Smooth muscle cell of the brain vasculature (primary cell): ENCODE data around the gene HOXB7.

Source experiments
- DNase-seq: peaks from one replicate; pipeline ENCODE4 v3.0.0-alpha.2; 2012; ENCODE audit warnings: low read depth, low spot score

Gene HOXB7

DNA sequence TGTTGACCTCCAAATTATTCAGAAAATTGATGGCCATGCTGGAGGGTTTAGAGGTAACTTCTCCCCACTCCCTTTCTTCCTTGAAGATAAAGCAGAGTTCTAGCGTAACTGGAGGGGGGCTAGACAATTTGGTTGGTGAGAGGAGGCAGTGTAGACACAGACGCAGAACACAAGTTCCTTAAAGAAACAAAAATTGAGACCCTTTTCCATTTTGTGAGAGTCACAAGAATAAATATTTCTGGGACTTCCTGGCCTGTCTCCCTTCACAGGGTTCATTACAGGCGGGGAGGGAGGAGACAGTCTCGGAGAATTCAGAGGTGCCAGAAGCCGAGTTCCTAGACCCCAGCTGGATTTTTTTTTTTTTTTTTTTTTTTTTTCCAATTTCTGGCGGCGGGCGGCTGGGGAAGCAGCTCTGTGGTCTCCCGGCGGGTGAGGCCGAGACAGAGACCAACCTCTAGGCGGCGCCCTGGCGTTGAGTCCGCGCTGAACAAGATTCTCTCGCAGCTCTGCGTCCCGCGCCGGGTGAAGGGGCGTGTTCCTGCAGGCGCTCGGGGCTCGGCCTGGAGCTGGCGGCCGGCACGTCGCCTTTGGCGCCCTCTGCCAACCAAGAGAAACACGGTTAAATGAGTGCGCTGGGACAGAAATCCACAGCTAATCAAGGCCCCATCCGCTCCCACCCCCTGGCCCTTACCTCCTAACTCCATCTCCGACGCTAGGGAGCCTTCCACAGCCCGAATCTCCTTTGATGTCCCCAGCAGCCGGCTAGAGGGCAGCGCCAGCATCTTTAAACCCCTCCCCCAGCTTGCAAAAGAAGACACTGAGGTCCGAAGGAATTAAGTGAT is 25.6 kb upstream of the HOXB7 start:
- no peak for DNase-seq

DNA sequence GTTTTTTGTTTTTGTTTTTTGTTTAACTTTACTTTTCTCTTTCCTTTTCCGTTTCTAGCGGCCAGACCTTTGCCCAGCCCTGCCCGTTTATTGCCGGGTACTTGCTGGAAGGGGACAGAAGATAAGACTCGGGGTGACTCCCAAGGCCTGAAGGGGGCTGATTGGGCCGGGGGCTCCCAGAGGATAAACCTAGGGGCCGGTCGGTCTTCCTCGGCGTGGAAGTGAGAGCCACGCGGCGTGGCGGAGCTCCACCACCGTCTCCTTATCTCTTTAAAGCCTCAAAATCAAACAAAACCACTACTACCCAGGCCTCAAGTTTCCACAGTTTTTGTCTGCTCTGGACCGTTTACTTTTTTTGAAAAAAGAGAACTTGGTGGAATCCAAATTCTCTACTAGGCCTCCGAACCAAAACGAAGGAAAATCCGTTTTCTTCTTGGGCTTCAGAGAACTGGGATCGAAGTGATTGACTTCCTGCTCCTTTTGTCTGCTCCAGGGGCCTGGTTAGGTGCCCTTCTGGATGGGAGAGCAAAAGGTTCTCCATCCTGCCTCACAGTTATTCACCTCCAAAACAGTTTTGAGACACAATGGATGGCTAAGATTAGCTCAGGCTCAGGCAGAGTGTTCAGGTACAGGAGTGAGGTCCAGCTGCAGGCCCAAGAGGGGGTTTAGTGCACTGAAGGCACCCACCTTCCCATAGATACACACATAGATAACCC is 23.8 kb upstream of the HOXB7 start:
- DNase-seq, result no peak

DNA sequence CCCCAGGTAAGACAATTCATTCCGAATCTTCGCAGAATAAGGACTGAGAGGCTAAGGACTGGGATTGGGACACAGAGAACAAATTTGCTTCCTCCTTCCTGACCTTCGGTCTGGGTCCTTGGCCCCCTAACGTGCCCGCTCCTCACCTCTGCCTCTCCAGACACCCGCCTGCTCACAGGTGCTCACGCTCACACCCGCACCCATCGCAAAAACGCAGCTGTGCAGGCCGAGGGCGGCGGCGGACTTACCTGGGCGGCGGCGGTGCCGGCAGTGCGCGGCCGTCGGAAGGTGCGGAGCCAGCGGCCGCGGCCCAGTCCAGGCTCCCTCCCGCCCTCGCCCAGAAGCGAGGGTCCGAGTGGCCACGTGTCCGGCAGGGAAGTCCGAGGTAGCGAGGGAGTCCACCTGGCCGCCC is 22.5 kb upstream of the HOXB7 start:
- no peak for DNase-seq

DNA sequence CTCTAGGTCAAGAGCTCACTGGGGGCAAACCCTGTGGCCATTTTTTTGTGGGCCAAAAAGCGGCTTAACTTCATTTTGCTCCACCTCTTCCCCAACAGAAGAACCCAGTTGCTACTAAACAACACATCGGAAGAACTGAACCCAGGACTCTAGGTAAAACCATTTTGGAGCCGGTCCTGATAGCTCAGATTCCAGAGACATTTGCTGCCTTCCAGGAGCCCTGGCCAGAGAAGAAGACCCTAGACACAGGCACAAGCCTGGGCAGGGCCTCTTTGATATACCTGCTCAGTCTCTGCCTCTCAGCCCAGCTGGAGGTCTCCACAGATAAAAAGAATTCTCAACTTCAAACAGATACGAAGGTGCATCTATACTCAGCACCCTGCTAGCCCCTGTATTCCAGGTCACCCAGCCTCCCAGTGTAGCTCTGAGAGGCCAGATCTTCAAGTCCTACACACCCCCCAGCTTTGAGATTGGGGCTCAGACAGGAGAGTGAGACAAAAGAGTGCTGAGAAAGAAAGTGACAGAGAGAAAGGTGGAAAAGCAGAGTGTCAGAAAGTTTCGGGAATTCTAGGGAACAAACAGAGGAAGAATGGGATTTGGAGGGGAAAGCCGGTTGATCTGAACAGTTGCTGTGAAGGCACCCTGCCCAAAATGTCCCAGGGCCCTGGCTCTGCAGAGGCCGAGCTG is 21.9 kb upstream of the HOXB7 start:
- DNase-seq, result no peak

DNA sequence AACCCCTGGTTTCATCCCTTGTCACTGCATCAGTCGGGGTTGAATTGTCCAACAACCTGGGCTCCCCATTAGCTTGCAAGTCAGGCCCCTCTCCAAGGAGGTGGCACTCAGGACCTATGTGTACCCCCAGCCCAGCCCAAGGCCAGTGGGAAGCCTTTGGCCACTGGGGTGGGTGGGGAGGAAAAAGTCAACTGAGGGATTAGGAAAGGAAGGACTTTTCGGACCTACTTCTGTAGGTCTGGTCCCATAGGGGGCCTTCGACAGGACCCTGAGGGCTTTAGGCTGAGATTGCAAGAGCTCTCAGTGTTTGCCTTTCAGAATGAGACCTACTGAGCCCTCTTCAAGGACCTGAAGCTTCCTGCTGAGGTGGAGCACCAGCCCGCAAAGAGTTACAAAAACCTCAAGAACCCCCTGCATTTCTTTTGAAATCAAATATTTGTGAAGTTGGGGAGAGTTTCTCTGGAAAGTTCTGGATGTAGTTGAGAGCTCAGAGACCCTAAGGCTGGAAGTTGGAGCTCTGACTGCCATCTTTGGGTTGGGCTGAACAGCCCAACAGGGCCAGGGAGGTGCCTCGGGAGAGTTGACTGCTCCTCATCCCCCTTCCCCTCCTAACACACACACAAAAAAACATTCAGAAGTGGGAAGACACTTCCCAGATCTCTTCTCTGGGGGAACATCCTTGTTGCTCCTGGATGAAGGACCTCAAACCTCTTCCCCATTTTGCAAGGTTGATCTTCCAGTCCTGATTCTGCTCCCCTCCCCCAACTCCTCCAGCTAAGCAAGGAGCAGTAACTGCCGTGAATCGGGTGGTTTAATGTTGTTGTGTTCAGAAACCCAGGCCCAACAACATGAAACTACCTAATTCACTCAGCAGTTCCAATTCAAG is 21.1 kb upstream of the HOXB7 start:
- no peak for DNase-seq

DNA sequence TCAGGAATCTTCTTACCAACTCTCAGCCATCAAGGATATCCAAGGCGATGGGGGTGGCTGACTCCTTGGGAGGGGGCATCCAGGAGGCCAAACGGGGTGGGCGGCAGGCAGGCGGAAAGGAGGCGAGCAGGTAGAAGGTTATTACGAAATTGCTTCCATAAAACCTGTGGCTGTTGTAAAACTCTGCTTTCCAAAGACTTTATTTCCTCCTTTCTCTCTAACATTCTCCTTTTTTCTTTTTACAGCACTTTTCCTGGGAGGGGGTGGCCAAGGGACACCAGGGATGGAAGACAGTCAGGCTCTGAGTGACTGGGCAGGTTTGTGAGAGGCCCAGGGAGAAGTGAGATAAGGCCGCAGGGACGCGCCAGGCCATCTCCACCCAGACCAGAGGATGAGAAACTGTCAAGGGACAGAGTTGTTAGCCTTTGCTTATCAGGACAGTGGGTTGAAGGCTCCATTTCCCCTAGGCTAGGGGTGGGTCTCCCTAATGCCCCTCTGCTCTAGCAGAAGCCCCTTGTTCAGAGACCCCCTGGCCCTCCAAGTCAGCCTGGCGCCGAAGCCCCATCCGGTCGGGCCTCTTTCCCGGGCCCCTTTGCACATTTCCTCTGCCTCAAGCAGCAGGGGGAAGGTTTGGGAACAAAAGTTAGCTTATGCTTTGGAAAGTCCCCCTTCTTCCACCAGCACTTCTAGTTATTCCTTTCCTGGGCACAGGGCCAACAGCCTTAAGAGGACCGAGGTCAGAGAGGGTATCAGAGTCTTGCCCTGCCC is 20.3 kb upstream of the HOXB7 start:
- no peak for DNase-seq

DNA sequence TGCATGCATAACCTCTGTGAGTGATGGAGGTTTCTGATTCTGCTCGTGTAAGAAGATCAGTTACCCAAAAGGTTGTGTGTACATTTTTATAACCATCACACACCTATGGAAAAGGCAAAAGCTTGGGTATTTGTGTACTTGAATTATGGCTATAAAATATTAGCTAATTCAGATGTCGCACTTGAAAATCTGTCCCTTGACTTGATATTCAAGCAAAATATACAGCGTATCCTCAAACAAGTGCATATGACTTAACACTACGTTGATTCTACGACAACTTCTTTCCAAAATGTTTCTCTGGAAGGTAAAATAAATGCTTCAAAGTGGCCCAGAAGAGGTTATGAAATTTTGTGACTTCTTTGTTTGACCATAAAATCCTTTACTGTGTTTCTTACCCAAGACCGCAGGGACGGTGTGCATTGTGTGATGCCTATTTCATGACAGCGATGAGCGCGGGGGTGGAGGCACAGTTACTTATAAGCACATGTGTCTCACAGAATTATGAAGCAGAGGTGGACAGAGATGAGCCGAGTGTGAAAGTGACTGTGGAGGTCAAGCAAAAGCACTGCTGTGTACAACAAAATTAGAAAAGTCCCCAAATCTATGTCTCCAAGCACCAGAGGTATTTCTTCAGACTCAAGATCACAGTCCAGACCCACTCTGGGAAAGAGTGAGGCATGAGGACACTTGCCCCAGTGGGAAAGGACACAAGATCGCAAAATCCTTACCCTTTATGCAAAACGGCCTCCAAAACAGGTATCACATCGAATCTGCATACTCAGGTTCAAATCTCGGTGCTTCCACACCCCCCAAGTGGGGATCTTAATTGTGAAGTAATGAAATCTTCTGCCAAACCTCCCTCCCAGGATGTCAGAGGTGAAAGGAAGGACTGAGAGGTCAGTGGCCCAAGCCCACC is 19.4 kb upstream of the HOXB7 start:
- no peak for DNase-seq

DNA sequence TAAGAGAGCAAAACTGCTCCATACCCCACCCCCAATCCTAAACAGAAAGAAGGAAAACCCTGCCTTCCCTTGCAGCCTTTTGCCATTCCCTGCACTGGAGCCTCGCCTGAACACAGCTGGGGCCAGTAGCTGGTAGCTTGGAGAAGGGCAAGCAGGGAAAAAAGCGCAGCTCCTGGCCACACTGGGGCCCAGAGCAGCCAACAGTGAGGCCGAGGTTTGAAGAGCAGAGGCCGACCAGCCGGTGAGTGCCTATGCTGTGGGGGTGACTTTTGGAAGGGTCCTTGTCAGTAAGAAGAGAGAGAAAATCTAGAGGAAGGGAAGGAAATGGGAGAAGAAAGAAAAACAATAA is 18.6 kb upstream of the HOXB7 start:
- no peak for DNase-seq

DNA sequence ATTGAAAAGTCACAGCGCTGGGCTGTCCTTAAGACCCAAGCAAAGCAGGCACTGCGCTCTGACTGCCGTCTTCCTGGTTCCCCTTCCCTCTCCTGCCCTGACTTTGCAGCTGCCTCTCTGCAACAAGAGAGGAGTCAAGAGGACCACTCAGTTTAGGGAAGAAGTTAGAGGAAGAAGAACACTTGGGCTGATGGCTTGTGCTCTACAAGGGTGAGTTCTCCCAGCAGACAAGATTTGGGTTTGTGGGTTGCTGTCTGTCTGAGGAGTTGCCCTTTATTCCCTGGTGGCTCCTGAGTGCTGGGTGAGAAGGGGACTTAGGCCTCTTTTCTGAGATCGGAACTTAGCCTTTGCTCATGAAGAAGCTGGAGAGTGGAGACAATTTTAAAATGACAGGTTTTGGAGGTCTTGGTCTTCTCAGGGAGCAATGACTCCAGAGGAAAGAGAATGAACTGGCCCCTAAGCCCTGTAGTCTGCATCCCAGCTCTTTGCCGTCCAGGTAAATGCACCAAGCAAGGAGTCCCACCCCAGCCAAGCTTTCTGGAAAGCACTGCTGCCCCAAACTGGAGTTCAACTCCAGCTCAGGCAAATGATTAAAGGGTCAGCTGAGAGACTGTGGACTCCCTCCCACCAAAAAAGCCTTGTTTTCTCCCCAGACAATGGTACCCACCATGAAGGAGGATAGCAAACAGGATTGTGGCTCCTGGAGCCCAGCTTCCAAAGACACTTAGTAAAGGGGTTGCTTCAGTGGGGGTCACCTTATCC is 18.0 kb upstream of the HOXB7 start:
- no peak for DNase-seq

DNA sequence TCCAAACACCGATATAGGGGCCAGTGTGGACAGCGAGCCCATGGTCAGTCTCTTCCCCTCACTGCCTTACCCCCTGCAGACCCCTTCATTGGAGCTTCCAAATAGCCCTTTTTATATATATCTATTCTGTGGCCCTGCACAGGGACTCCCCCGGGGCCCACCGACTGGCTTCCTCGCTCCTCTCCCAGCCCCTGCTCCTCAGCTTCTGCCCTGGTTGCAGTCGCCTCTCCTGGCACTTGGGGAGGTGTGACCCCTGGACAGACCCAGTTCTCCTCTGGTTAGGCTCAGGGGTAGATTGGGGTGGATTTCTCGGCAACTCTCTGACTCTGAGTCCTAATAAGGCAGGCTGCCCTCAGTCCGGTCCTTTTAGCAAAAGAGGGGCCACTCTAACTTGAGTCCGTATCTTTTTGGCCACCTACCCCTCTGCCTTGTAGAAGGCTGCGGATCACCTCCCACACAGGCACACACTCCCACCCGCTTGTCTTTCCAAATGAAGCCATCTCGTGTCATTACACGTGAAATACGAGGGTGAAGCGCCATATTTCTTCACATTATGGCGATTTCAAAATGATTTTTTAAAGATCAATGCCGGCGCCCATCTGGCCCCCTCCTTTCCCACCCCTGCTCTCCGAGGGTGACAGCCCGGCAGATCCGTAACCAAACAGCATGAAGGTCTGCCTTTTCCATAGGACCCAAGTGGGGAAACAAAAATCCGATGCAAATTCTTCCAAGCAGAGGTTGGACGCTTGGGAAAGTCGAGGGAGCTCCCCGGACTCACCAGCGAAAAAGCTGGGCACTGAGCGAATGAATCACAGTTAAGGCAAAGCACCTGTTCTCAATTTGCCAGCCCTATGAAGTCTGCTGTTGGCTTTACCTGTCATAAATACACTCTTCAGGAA is 17.1 kb upstream of the HOXB7 start:
- no peak for DNase-seq

DNA sequence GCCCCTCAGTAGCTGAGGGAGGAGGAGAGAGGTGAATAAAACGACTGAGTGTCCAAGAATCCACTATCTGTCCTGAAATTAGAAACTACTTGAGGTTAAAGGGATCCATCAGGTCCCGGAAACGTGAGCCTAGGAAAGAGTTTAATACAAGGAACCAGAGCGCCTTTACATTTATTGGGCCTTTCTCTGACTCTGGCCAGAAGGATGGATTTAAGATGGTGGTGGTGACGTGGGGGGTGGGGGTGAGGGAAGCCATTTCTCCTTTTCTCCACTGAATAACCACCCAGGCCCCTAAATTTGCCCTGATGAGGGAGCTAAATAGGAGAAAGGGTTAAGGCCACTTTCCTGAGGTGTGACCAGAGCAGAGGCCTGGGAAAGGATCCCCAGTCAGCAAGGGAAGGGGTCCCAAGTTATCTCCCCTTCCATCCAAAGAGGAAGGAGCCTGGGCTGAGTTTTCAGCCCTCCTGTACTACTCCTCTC is 16.3 kb upstream of the HOXB7 start:
- no peak for DNase-seq

DNA sequence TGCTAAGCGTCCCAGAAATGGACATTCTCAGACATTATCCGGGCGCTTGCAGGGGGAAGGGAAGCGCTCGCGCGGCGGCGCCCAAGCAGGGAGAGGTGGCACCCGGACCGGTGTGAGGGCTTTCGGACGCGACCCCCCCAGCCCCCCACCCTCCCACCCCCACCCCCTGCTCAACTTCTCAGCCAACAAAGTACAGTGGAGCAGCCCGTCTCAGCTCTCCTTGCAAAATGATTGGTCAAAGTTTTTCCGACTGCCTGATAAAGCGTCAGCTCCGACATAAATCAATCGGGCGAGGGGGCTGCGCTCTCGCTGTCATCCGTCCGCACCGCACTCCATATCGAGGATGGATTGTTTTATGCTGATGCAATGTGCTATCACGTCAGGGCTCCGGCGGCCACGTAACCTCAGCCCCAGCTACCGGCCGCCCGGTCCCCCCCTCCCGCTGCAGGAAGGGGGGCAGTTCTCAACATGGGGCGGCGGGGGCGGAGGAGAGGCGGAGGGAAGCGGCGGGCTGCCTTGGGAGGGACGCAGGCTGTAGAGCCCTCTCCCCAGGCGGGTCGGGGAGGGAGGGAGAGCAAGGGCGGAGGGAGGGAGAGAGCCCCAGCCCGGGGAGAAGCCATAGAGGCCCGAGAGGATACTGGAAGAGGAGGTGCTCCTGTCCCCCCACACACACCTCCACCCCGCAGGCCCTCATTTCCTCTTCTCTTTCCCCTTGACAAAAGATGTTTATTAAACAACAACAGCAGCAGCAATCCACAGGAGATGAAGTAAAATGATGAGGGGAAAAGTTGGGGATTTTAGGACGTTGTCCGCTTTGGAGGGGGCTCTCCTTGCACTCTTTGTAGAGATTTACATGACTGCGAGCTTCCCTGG is 15.7 kb upstream of the HOXB7 start, which contains the start of gene HOXB9:
Gene HOXB9, minus strand, starts transcription at position 114 of the 873 bp plus-strand sequence. Its CDS starts 89 bp downstream, at position 25.
- no peak for DNase-seq

DNA sequence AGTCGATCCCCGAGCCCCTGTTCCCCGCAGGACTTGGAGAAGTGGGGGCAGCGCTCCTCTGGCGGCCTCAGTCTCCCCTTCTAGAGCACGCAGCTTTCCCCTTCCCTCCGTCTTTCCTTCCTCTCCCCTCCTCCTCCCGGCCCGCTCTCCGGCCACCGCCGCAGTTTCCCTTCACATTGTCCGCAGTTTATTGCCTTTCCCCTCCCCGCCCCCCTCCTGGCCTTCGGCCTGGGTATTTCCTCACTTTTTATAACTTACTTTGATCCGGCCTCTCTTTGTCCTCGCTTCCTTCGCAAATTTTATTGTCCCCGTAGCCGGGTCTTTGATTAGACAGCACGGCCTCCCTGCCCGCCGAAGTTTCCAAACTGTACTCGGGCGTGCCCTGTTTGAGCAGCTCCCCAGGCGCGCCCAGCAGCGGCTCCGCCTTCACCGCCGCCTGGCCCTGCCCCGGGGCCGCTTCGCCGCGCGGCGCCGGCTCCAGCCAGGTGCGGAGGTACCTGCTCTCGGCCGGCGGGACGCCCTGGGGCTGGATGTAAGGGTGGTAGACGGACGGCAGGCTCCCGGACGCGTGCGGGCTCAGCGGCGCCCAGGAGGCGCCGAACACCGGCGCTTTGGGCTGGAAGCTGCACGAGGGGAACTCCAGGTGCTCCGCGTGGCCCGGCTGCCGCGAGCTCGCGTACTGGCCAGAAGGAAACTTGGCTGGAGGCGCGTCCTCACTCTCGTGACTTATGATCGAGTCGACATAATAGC is 14.9 kb upstream of the HOXB7 start:
- DNase-seq, result no peak

DNA sequence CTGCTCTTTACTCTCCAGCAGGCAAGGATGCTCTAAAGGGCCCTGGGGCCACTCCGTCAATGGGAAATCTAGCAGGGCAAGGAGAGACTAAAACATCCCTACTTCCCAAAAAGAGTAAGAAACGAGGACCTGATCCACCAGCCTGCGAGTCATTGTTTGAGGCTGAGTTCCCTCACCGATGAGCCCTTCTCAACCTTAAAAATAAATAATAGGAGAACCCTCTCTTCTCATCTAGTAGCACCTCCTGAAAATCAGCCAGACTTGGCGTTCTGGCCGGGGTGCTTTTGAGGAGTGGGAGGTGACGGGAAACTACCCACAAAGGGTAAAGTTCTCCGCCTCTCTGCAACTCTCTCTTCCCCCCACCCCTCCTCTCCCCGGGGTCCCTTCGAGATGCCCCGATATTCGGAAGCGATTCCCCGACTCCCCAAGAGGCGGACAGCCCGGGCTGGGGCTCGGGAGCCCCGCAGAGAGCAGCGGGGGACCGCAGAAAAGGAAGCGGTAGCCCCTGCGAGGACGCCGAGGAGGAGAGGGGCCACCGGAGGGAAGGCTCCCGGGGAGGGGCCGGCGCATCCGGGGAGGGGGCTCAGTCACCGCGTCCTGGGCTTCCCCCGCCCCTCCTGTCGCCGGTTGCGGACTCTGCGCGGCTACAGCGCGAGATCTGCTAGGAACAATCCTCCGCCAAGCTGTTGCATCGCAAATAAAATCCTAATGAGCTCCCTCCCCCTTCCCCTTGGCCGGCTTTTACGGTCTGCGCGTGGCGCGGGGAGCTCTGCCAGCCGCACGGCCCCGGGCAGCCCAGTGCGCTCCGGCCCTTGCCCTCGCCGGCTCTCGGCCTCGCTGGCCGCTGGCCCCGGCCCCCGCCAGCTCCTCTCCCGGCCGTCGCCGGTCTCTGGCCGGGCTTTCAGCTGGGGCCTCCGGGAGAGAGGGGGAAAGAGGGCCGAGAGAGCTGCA is 14.0 kb upstream of the HOXB7 start:
- DNase-seq, result no peak

DNA sequence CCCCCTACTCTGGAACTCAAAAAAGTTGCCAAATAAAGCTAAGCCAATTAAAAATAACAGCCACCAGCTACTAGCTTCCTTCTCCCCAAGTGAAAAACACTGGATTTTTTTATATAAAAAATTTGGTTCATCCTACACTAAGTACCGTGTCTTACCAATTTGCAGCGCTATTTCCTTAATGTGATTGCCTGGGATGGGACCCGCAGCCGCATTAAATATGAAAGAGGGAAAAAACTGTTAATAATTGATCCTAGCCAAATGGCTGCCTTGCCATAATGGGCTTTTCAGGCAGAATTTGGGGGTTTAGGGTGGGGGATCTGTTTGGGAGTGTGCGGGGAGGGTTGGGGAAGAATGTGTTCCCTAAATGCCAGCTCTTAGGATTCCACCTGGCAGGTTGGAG is 13.3 kb upstream of the HOXB7 start:
- DNase-seq, result no peak
